GM18951 (cell line): Measurements from ENCODE around the gene SAP30L.

Source experiments
- POLR2A ChIP-seq: IDR thresholded peaks from 4 replicates; pipeline ENCODE4 v1.6.1; 2011; ENCODE audit warnings: mild to moderate bottlenecking; ENCODE audit not compliant: insufficient read length, insufficient read depth; ENCODE audit errors: extremely low read depth
- in situ Hi-C: fragments of 300-500 bp; cut with MboI; formaldehyde crosslinking; loops from one replicate; pipeline ENCODE4 v1.12.0; 2022; ENCODE audit warnings: low sequenced_read_pairs, mixed read lengths, inconsistent platforms; ENCODE audit not compliant: unreplicated experiment

SAP30L gene

DNA sequence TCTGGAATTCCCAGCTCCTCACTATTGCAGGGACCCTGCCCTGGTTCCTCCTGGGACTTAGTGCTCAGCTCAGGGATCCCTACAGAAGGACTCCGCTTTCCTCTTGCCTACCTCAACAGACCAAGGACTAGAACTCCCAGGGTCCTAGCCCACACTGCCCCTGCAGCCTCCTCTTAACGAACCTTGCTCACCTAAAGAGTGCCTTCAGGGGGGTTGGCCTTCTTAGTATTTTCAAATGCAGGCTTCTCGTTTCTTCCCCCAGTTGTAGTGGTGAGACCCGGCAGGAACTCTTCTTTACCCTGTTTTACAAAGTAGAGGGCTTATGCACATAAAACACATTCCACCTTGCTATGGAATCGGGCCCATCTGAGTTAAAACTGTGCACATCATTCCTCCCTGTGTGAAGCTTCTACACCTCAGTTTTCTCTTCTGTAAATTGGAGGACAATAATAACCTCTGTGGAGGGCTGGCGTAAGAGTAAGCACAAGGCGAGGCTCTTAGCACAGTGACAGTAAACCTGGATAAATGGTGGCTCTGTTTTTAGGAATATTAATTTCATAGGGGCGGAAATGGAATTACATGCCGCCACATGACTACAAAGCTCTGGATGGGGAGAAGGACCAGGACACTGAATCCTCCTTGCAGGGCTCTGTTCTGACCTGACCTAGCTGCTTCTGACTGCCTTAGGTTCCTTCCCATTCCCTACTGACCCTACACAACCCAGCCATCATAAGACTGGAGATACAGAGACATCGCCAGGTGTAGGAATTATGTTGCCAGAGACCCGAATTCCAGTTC is 36.0 kb downstream of the SAP30L start:
- in situ Hi-C loops = no loop called here
- no peak for TF ChIP-seq POLR2A

GRCh38 chr5:154482528-154483449 is 37.0 kb downstream of the SAP30L start:
- no peak for TF ChIP-seq POLR2A
- in situ Hi-C loops = no loop called here

- no peak for TF ChIP-seq POLR2A
- in situ Hi-C loops = no loop called here
Observed at GRCh38 chr5:154483654-154484392, 38.0 kb downstream of the SAP30L start.

- no peak for TF ChIP-seq POLR2A
- in situ Hi-C loops = no loop called here
Observed at GRCh38 chr5:154484393-154485095, 38.7 kb downstream of the SAP30L start.

DNA sequence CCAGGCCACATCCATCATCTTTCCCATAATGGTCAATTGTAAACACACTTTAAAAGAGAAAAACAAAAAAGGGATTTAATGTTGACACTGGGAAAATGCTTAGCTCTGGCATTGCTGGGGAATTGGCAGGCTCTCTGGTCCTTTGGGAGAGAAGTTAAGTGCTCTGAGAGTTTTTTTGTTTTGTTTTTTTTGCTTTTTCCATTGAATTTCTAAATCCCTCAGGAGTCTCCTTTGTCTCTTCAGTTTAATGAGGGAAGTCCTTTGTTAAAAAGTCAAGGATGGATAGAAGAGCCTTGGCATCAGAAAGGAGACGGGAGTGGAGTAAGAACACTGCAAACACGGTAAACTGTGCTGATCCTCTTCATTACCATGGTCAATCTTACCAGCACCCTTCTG is 39.3 kb downstream of the SAP30L start:
- in situ Hi-C loops = no loop called here
- no peak for TF ChIP-seq POLR2A

- TF ChIP-seq POLR2A = no peak
- in situ Hi-C loops = no loop called here
Observed at GRCh38 chr5:154485850-154486426, 40.1 kb downstream of the SAP30L start.

DNA sequence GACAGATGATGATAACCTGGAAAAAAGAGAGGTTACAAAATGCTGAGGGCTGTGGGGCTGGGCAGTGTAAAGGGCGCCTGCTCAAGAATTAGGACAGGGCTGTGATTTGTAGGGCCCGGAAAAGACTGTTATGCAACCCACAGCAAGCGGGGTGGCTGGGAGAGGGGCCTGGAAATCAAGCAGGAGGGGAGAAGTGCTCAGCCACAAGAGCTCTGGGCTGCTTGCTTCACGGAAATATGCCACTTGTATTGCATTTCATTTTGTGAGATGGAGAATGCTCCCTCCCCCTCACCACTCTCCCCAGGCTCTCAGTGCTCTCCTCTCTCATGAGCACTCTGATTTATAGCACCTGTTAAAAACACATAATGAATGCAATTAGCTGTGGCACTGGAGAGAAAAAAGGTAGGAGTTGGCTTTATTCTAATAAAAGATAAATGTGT is 40.6 kb downstream of the SAP30L start:
- no peak for TF ChIP-seq POLR2A
- in situ Hi-C loops = no loop called here

- in situ Hi-C loops = no loop called here
- no peak for TF ChIP-seq POLR2A
Observed at GRCh38 chr5:154487541-154487940, 41.7 kb downstream of the SAP30L start.

DNA sequence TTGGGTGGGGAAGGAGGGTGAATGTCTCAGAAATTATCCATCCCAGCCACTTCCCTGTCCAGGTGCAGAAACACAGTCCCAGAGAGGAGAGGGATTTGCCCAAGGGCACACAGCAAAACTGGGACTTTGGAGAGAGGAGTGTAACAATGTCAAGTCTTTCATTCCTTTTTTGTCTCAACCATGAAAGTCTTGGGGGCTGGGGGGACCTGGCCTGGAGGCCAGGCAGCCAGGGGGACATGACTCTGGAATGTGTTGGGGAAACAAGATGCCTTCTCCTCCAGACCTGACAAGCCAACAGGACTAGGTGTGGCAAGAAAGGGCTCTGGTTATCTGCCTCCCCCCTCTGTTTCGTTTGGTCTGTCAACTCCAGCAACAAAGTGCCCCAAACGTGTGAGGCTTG is 46.1 kb downstream of the SAP30L start:
- no peak for TF ChIP-seq POLR2A
- in situ Hi-C loops = no loop called here

- no peak for TF ChIP-seq POLR2A
Observed at GRCh38 chr5:154493274-154493673, 47.5 kb downstream of the SAP30L start.

DNA sequence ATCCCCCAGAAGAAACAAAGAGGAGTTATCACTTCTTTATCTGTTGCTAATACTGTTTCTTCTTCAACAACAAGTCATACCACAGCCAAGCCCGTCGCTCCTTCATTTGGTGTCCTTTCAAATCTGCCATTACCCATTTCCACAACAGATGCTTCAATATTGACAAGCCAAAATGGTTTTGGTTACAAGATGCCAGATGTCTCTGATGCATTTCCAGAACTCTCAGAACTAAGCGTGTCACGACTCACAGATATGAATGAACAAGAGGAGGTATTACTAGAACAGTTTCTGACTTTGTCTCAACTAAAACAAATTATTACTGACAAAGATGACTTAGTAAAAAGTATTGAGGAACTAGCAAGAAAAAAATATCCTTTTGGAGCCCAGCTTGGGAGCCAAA is 48.2 kb downstream of the SAP30L start:
- no peak for TF ChIP-seq POLR2A
- in situ Hi-C loops = no loop called here

More at GRCh38 chr5:154493274-154493673, 47.5 kb downstream of the SAP30L start:
- in situ Hi-C loops = no loop called here

DNA sequence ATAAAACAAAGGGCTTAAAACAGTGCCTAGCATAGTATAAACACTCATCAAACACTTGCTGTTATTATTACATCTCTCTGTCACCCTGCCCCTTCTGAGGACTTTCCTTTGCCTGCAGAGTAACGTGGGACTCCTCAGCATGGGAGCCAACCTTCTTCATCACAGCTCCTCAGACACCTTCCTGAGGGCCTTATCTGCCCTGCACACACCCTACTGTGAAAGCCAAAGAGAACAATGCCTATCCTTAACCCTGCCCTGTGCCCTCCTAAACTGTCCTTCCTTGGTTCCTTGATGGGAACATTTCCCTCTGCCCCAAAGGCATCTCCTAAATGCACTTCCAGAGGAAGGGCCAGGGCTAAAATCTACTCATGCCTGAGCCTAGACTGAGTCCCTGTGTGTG is 52.8 kb downstream of the SAP30L start:
- no peak for TF ChIP-seq POLR2A
- in situ Hi-C loops = no loop called here
